Measurements from ENCODE around the gene KIAA2012.

The KIAA2012 gene

DNA sequence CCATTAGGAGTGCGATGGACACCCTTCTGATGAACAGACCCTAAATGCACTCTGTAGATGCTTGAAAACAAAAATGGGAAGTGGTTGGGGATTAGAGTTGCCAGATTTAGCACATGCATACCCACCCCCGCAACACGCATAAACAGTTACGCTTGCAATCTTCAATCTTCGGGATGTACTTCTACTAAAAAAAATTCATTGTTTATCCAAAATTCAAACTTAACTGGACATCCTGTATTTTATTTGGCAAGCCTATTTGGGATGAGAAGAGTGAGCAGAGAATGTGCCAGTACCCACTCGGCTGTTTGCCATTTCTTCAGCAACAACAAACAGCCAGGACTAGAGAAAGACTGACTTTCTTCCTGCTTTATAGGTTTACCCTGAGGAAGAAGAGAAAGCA lies 18.4 kb downstream of the KIAA2012 start:
- no peak for DNase-seq

DNA sequence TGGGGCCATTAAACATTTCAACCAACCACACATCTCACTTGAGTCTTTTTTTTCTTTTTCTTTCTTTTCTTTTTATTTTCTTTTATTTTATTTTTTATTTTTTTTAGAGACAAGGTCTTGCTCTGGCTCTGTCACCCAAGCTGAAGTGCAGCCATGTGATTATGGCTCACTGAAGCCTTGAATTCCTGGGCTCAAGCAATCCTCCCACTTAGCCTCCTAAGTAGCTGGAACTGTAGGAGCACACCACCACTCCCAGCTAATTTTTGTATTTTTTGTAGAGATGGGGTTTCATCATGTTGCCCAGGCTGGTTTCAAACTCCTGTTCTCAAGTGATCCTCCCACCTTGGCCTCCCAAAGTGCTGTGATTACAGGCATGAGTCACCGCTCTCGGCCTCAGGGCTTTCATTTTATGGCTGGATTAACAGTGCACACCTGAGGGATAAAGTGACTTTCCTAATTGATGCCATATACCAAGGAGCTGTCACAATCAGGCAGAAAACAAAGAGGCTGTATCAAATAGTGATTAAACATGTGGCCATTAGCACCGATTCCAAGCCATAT lies 21.5 kb downstream of the KIAA2012 start:
- no peak for DNase-seq

DNA sequence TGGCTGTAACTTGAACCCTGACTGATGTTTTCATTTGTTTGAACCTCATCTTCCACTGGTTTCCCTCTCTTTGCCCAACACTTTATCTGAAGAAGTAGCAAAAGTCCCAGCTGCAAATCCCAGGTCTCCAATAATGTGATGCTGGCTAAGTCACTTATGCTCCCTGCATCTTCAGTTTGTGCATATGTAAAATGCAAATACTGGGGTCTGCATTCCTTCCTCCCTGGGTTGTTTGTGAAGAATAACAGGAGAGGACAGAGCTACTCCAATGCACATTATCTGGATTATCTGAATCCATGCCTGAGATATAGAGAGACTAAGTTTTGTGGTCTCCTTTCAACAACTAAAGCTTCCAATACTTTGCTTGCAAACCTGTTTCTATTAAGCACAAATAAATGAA lies 22.2 kb downstream of the KIAA2012 start:
- no peak for DNase-seq

DNA sequence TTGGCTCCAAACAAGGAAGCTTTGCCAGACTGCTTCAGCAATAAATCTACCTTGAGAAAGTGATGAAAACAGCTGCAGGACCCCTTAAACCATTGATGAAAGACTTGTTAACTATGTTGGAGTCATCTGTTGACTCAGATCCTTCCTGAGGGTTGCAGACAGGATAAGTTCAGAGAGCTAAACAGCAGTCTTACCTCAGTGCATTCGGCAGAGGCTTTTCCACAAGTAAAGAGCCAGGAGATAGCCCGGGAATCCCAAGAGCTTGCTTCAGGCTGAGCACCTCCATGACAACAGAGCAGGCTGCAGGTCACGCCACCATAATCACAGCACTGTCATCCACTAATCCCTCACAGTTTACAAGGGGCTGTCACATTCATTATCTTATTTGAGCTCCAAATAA lies 23.7 kb downstream of the KIAA2012 start:
- no peak for DNase-seq

DNA sequence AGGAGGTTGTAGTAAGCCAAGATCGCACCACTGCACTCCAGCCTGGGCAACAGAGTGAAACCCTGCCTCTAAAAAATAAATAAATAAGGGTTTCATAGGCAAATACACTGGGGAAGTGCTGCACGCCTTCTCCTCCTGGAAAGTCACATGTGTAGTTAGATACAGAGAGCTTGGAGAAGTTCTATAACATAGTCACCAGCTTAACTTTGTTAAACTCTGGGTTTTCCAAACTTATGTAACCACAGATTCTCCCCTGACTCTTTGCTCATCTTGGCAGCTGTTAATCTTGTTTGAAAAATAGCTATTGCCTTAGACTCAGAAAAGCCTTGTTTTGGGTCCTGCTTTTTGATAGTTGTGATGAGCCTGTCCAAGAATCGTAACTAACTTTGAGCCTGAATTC lies 25.2 kb downstream of the KIAA2012 start:
- no peak for DNase-seq

DNA sequence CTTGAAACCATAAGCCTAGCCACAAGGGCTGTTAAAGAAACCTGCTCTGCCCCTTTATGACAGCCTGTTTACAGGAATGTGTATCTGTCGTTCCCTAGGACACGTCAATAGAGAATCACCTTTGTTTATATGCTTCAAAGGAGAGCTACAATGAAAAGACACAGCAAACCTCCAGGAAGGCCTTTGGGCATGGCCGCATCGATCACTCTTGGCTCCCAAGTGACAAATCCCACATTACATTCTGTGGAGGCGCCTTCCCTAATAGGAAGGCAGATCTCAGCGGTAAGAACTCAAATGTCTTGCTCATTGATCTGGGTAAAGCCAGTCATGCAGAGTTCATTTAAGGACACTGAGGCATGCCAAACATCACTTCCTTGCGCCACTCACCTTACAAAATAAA lies 26.5 kb downstream of the KIAA2012 start:
- DNase-seq, result no peak

DNA sequence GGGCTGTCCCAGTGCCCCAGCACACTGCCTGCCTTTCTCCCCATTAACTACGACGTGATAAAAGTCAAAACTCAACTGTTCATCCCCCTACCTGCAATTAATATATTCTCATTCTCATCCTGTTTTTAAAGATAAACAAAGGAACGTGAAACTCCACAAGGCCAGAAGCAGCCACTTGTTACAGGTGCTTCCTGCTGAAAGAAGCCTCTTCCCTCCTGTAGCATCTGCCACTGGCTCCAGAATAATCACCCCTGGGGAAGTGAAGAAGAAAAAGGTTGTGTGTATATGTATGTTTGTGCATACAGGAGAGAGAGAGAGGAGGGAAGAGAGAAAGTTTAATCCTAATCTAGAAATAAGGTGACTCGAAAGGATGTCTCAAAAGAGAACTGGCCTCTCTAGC lies 27.1 kb downstream of the KIAA2012 start:
- no peak for DNase-seq

DNA sequence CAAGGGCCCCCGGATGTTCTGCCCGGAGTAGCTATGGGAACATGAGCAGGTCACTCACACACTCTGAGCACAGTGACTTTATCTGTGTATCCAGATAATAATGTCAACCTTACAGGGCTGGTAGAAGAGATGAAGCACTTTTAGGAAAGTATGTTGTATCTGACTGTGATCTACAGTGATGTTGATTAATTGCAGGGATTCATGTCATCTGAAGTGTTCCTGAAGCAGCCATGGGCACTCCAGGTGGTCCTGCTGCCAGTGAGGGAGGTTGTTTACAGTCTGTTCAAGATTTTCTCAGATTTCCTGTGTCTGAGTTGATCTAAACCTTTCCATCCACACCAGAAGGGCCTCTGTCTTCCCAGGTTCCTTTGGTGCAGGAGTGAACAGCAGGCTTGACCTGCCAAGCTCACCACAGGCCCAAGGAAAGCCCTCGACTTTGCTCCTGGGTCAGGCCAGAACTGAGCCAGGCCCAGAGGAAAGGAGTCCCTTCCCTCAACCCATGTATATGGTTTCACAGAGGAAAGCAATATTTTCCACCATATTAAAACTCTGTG lies 28.0 kb downstream of the KIAA2012 start:
- DNase-seq, result no peak

DNA sequence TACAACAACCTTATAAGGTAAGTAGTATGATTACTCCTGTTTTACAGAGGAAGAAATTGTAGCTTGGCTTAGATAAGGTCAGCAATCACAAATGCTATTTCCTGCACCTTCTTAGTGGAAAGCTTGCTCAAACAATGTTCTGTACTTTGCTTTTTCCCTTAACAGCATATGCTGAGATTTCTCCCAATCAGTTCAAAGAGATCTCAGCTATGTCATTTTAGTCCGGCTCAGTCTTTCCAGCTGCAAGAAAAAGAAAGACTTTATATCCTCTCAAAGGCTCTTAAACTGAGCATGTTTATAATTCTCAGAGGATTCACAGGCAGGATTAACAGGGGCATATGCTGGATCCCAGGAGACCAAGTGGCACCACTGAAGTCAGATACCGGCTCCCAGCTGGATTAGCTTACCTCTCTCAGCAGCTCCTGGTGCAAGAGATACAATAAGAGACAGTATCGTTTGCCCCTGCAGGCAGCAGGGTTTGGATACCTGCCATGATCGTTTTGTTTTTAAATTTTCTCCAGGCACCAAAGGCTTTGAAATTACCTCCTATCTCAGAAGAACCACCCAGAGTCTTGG lies 29.5 kb downstream of the KIAA2012 start:
- DNase-seq, result no peak

DNA sequence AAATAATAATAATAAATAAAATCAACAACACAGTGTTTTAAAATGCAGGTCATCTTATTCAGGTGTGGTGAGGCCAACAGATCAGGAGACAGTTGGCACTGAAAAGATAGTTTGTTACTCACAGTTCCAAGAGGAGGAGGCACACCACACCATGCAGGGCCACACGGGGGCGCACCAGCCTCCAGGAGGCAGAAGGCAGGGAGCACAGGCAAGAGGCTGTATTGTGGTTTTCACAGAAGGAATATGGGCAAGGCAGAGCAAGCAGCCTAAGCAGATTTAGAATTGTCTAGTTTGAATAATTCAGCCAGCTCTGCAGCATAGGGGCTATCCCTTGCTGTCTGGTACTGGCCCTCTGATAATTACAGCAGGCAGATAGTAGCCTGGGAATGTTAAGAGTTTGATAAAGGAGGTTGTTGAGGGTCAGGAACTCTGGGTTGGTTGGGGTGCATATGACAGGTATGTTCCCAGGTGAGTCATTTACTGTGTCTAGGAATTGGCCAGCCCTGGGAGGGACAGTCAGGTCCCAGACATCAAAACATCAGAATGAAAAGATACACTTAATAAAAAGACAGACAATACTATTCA lies 31.3 kb downstream of the KIAA2012 start:
- DNase-seq, result no peak

DNA sequence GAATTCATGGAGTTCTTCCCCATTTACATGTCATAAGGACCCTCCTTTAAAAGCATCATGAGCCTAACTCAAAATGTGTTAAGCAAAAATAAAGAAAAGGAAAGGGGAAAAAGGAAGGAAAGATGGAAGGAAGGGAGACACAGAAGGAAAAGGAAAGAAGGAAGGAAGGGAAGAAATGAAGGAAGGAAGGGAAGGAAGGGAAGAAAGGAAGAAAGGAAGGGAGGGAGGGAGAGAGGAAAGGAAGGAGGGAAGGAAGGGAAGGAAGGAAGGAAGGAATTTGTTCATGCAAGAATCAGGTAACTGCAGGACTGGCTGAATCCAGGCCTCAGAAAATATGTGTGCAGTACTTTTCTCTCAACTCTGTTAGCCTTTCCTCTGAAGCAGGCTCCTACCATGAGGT lies 32.0 kb downstream of the KIAA2012 start:
- DNase-seq, result no peak

DNA sequence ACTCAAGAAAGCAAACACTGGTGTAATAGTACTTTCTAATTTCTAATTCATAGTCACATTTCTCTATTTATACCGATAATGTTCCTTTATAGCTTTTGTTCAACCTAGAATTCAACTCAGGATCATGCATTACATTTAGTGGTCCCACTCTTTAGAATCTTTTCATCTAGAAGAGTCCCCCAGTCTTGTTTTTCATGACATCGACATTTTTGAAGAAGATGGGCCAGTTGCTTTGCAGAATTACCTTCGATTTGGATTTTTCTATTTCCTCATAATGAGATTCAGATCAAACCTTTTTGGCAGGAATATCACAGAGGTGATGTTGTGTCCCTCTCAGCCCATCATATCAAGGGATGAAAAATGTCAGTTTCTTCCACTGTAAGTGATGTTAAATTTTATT lies 35.3 kb downstream of the KIAA2012 start:
- no peak for DNase-seq

DNA sequence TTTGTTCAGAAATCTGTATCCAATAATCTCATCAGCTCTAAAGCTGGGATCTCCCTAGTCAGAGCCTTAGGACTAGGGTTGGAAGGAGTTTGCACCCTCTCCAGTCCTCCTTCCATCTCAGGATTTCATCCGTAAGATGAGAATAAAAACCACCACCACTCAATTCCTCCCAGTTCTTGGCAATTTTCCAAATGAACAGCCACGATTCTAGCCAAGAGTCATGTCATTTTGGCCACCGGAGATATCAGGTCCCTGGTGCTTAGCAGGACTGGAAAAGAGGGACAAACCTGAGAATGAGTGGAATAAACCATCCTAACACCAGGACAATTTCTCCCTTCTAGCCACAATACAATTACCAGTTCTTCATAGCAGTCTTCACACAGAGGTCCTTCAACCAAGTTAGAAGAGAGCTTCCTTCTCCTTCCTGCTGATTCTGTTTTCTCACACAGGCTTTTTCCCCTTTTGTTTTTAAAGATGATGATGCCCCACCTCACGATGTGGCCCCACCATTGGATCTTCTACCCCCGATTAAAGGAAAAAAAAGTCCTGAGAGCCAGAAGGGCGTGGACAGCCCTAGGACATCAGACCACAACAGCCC lies 36.2 kb downstream of the KIAA2012 start:
- no peak for DNase-seq

DNA sequence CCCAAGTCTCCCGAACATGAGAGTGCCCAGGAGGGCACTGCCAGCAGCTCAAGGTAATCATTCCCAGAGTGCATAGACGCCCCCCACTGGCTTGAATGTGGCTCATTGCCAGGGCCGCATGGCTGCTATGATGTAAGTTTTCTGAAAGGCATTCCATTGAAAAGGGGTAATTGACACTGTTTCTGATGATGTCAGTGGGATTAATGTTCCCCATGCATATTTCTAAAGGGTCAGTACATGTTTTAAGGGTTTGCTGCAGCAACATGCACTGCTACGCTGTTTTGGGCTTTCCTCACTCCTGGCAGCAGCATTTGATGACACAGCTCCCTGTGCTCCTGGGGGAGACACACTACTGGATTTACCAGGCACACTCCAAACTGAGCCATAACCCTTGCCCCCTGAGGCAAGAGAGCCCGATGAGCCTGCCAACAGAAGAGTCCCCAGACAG lies 36.7 kb downstream of the KIAA2012 start:
- DNase-seq, result no peak

DNA sequence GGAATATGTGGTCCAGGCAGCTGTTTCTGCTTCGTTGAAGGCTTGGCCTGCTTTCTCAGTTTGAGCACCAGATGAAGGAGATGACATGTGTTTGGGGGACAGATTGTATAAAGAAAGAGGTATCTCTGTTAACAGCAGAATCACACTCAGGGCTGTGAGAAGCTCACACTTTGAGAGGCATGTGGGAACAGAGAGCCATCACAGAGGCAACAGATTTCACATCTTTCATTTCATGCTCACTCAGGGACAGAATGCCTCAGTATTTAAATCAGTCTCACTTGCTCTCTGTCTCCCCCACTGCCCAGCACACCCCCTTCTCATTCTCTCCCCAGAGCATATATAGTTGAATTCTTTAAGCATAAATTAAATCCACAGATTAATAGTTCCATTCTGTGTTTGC lies 37.4 kb downstream of the KIAA2012 start:
- no peak for DNase-seq

DNA sequence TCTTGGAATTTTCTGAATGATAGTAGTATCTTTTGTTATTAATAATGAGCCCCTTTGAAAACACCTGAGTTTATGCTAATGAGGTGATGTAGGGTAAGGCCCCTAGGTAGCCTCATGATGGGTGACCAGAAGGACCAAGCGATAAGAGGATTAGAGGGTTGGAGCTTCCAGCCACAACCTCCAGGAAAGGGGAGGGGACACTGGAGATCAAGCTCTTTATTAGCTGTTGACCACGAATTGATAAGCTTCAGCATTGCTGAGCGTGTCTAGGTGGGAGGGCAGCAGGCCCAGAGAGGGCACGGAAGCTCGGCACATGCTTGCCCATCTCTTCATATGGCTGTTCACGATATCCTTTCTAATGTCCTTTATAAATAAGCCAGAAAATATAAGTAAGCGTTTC lies 39.0 kb downstream of the KIAA2012 start:
- no peak for DNase-seq

DNA sequence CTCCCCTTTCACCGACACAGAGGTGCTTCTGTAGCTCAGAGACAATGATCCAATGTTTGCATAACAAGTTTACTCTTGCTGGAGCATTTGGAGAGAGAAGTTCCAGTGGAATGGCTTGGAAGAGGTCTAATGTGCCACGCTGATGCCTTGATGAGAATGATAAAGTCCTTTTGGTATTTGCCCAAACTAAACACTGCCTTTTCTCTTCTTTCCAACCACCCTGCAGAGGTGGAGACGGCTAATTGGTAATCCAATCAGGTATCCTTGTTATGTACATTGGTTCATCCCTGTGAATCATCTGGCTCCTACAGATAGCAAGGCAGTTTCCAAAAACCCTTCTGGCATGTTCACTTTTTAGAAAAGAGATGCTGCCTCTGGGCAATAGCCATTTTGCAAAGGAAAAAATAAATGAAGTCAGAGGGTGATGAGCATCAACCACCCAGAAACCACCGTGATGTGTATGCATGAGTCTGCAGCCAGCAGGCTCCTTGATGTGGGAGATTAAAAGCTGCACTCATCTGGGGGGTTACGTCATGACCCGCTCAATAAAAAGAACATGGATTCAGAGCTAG lies 40.6 kb downstream of the KIAA2012 start:
- DNase-seq, result no peak

DNA sequence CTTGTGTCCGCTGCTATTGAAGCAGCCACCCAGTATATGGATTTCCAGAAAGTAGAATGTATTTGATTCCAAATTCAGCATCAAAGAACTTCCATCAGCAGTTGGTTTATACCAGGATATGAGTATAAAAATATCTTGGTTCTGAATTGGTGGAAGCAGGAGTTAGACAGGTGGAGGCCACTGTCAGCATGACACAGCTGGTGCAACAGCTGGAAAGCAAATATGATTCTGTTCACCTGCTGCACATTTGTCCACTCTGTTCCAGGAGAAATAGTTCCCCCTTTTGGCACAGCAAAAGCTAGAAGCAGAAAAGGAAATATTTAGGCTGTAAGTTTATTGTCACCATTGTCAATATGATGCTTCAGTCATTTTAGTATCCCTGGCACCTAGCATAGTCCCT lies 41.2 kb downstream of the KIAA2012 start:
- no peak for DNase-seq

DNA sequence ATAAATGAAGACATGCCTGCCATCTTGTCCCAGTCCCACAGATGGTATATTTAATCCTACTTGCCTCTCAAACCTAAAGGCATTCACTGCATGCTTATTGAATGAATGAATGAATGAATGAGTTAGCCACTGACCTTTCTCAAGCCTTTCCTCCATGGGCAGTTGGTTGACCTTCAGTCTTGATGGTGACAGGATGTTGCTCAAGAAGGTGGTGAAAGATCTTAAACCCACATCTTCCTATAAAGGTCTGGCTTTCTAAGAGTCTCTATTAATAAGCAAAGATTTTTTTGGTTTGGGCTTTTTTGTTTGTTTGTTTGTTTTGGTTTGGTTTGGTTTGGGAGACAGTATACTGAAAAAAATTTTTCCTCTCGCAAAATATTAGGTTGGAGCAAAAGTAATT lies 41.7 kb downstream of the KIAA2012 start:
- DNase-seq, result no peak

DNA sequence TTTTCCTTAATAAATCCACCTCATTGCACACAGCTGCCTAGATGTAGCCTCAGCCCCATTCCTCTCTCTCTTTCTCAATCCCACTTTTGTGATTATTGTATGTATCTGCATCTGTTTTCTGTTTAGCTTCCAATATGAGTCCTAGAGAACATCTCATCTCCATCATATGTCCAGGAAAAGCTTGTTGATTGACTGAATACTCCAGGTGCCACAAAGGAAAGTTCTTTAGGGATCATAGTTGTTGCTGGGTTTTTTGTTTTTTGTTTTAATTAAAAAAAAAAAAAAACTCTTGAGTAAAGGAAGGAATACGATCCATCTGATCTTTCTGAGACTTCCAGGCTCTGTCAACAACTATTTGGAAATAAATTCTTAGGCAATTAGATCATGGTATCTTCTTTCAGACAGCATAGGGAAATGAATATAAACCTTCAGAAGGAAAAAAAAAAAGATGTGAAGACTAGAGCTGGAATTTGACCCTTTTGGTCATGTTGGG lies 42.5 kb downstream of the KIAA2012 start:
- no peak for DNase-seq

DNA sequence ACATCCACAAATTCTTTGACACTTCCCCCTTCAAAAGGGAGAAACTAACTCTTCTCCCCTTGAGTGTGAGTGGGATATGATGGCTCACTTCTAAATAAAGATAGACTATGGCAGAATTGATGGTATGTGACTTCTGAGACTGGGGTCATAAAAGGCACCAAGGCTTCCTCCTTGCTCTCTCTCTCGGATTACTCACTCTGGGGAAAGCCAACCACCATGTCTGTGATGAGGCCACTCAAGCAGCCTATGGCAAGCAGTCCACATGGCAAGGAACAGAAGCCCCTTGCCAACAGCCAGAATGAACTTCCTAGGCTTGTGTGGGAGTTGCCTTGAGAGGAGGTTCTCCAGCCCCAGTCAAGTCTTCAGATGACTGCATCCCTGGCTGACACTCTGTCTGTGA lies 43.6 kb downstream of the KIAA2012 start:
- DNase-seq, result no peak

DNA sequence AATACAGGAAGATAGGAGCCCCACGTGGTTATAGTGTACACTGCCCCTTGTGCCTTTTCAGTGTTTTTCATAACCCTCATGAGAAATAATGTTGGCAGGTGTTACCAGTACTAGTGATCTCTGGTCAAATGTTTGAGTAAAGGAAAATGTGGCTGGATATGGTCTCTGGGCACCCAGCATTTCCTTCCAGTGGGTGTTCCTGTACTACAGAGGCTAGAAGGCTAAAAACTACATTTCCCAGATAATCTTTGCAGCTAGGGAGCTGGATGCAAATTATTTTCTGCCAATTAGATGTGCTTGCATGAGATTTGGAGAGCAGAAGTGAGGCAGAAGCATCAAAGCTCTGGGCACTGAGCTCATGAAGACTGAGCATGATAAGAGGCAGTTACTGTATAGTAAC lies 45.1 kb downstream of the KIAA2012 start:
- DNase-seq, result no peak

DNA sequence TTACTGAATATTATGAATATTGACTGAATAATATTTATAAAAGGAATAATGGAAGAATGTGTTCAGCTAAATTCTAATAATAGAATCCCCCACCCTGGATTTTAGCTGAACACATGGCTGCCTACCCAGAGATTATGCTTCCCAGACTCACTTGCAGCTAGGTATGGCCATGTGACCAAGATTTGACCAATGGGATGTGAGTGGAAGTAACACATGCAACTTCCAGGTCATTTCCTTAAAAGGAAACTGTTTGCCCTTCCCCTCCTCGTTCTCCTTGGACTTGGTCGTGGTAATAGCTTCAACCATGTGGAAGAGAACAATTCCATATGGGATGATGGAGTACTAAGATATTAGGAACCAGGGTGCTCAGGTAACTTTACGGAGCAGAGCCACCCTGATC lies 47.8 kb downstream of the KIAA2012 start:
- no peak for DNase-seq

Data from NCI-H1048 (cell line).